Measurements from ENCODE around the gene TTC9B.
A peak's percentile ranks its signal among the peaks of the same experiment; 100 is the strongest.
"Not testable (repeated sequence)": the region's sequence is repeated elsewhere in the genome, so short reads cannot be mapped to it uniquely, and the experiment has no call there.

TTC9B gene

DNA sequence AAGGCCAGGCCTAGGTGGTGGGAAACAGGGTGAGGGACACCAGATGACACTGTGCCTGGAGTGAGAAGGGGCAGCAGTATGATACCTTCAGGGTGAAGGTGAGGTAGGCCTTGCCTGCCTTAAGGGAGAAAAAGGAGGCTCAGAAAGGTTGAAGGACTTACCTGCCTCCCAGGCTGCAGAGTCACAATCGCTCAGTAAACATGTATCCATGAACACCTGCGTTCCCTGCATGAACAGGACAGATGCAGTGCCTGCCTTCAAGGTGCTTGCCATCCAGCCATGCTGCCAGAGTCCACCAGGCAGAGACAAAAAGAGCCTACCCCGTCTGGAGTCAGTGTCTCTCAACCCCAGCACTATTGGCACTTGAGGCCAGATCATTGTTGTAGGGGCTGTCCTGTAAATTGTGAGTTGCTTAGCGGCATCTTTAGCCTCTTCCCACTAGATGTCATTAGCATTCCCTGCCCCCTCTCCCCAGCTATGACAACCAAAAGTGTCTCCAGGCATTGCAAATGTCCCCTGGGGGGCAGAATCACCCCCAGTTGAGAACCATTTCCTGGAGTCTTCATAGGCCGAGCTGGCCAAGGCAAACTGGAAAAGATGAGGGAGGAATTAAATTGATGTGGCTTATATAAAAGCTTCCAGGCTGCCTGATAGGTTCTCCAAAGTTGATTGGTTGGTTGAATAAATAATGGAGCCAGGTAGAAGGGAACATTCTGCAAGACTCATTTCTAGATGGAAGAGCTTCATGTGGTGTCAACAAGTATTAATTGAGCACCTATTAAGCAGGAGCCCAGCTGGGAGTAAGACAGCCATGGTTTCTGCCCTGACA lies 25.2 kb downstream of the TTC9B start:
- H3K36me3 ChIP-seq (ENCODE audit: control insufficient read depth, insufficient read depth, low read length) = no peaks in the 10 kb centered on the region
- H3K4me1 ChIP-seq (ENCODE audit: control insufficient read depth, insufficient read depth, low read length) = no peaks in the 10 kb centered on the region
- H3K27me3 ChIP-seq (ENCODE audit: control insufficient read depth, insufficient read depth, low read length) = no peaks in the 10 kb centered on the region
- H3K9me3 ChIP-seq (ENCODE audit: control insufficient read depth, insufficient read depth, low read length) = no peaks in the 10 kb centered on the region
- no peak overlapping the region for H3K4me3 ChIP-seq (ENCODE audit: low read length)
- no peak overlapping the region for H3K27ac ChIP-seq (ENCODE audit: low read length)
- no CpG with 5 or more reads among the region's 5 CpGs for WGBS (ENCODE audit: insufficient coverage, insufficient read length)
- no peak for DNase-seq (ENCODE audit: low read depth, low spot score)

- no peak for DNase-seq (ENCODE audit: low read depth, low spot score)
- H3K27ac ChIP-seq (ENCODE audit: low read length) = no peak overlapping the region
These were observed 26.1 kb downstream of the TTC9B start for GRCh38 chr19:40191836-40192646.

DNA sequence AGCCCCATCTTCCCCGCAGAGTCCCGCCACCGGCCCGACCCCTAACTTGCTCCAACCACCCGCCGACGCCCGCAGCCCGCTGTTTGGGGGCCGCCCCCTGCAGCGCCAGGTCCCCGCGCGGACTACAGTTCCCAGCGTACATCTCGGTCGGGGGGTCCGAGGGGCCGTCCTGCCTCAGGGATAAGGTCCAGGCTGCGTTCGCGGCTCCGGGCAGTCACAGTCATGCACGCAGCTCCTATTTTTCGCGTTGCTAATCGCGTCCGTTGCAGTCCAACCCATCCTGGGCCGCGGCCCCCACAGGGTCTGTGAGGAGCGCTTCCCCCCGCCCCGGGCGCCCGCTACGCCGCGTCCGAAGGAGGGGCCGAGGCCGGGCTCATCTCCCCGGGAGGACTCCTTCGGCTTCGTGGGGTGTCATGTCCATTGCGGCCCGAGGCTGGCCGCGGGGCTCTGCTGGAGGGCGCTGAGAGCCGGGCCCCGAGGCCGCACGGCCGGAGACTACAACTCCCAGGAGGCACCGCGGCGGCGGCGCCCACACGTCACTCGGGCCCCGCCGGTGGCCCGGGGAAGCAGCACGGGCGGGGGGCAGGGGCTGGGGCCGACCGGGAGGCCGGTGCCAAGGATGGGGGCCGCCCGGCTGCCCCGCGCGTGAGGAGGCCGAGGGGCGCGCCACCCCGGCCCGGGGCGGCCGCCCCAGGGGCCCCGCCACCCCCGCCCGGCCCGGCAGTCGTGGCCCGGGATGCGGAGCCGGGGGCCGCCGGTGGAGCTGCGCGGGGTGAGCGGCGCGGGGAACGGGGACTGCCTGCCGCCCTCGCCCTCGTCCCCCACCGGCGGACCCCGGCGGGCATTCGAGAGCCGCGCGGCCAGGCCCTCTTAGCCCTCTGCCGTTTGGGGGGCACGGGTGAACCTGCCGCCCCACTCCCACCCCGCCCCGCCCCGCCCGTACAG lies 27.0 kb downstream of the TTC9B start, which contains the start of gene MAP3K10:
Gene MAP3K10 (plus strand): TSS at position 536 of the 945 bp plus-strand sequence. CDS start 606 bp downstream, outside the sequence.
- peak within 1 kb of the TSS; percentile 98 for H3K4me3 ChIP-seq (ENCODE audit: low read length)
- H3K27ac ChIP-seq (ENCODE audit: low read length) = no peak within 1 kb of the TSS
- H3K9me3 ChIP-seq (ENCODE audit: control insufficient read depth, insufficient read depth, low read length) = no peaks in the 10 kb centered on the region
- H3K36me3 ChIP-seq (ENCODE audit: control insufficient read depth, insufficient read depth, low read length) = no peaks in the 10 kb centered on the region
- H3K27me3 ChIP-seq (ENCODE audit: control insufficient read depth, insufficient read depth, low read length) = no peaks in the 10 kb centered on the region
- WGBS (ENCODE audit: insufficient coverage, insufficient read length) = no CpG with 5 or more reads among the region's 116 CpGs
- H3K4me1 ChIP-seq (ENCODE audit: control insufficient read depth, insufficient read depth, low read length) = no peaks in the 10 kb centered on the region
- DNase-seq (ENCODE audit: low read depth, low spot score) = no peak

More at GRCh38 chr19:40191836-40192646, 26.1 kb downstream of the TTC9B start:
- H3K36me3 ChIP-seq (ENCODE audit: control insufficient read depth, insufficient read depth, low read length) = no peaks in the 10 kb centered on the region
- H3K4me1 ChIP-seq (ENCODE audit: control insufficient read depth, insufficient read depth, low read length) = no peaks in the 10 kb centered on the region
- H3K27me3 ChIP-seq (ENCODE audit: control insufficient read depth, insufficient read depth, low read length) = no peaks in the 10 kb centered on the region
- no CpG with 5 or more reads among the region's 62 CpGs for WGBS (ENCODE audit: insufficient coverage, insufficient read length)
- no peaks in the 10 kb centered on the region for H3K9me3 ChIP-seq (ENCODE audit: control insufficient read depth, insufficient read depth, low read length)
- H3K4me3 ChIP-seq (ENCODE audit: low read length) = peak overlapping the region; percentile 98

- Histone ChIP-seq H3K4me3 (ENCODE audit: low read length) (no peak overlapping the region), H3K4me1 (ENCODE audit: control insufficient read depth, insufficient read depth, low read length) (no peaks in the 10 kb centered on the region), H3K36me3 (ENCODE audit: control insufficient read depth, insufficient read depth, low read length) (no peaks in the 10 kb centered on the region), H3K9me3 (ENCODE audit: control insufficient read depth, insufficient read depth, low read length) (no peaks in the 10 kb centered on the region), H3K27ac (ENCODE audit: low read length) (no peak overlapping the region), H3K27me3 (ENCODE audit: control insufficient read depth, insufficient read depth, low read length) (no peaks in the 10 kb centered on the region)
- WGBS (ENCODE audit: insufficient coverage, insufficient read length) = no CpG with 5 or more reads among the region's 1 CpG
- DNase-seq (ENCODE audit: low read depth, low spot score) = no peak
These were observed 33.9 kb downstream of the TTC9B start for GRCh38 chr19:40184273-40184672.

GRCh38 chr19:40178756-40179155 lies 39.4 kb downstream of the TTC9B start:
- Histone ChIP-seq H3K4me1 (ENCODE audit: control insufficient read depth, insufficient read depth, low read length) (no peaks in the 10 kb centered on the region), H3K36me3 (ENCODE audit: control insufficient read depth, insufficient read depth, low read length) (no peaks in the 10 kb centered on the region), H3K4me3 (ENCODE audit: low read length) (no peak overlapping the region), H3K27me3 (ENCODE audit: control insufficient read depth, insufficient read depth, low read length) (no peaks in the 10 kb centered on the region), H3K9me3 (ENCODE audit: control insufficient read depth, insufficient read depth, low read length) (no peaks in the 10 kb centered on the region), H3K27ac (ENCODE audit: low read length) (no peak overlapping the region)
- no CpG with 5 or more reads among the region's 4 CpGs for WGBS (ENCODE audit: insufficient coverage, insufficient read length)
- DNase-seq (ENCODE audit: low read depth, low spot score) = no peak

DNA sequence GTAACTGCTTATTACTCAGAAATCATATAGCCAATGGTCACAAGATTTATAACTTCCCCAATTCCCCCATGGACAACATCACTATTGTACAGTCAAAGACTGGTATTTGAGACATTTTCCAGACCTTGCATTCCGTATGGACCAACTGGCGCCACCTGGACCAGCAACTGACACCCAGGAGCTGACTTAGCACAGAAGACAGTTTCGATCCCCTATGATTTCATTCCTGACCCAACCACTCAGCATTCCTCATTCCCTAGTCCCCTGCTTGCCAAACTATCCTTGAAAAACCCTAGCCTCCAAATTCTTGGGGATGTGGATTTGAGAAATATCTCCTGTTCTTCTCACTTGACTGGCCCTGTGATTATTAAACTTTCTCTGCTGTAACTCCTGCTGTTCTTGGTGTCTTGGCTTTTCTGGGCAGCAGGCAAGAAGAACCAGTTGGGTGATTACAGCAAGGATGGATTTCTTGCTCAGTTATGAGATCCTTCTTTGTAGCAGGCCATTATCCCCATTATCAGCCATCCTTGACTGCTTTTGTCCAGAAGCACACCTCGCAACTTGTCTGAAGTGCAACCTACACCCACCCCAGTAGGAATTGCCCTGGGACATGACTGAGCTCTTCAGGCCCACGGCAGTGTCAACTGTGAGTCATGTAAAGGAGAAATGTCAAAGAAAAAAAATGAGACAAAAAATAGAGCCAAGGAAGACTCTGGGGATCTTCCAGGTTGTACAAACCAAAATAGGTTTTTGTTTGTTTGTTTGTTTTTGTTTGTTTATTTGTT lies 40.7 kb downstream of the TTC9B start:
- Histone ChIP-seq H3K27me3 (ENCODE audit: control insufficient read depth, insufficient read depth, low read length) (no peaks in the 10 kb centered on the region), H3K27ac (ENCODE audit: low read length) (no peak overlapping the region), H3K4me3 (ENCODE audit: low read length) (no peak overlapping the region), H3K36me3 (ENCODE audit: control insufficient read depth, insufficient read depth, low read length) (no peaks in the 10 kb centered on the region), H3K4me1 (ENCODE audit: control insufficient read depth, insufficient read depth, low read length) (no peaks in the 10 kb centered on the region), H3K9me3 (ENCODE audit: control insufficient read depth, insufficient read depth, low read length) (no peaks in the 10 kb centered on the region)
- DNase-seq (ENCODE audit: low read depth, low spot score) = no peak
- WGBS (ENCODE audit: insufficient coverage, insufficient read length) = no CpG with 5 or more reads among the region's 5 CpGs

GRCh38 chr19:40175820-40176219 lies 42.4 kb downstream of the TTC9B start:
- H3K4me1 ChIP-seq (ENCODE audit: control insufficient read depth, insufficient read depth, low read length) = no peaks in the 10 kb centered on the region
- WGBS (ENCODE audit: insufficient coverage, insufficient read length) = no CpG with 5 or more reads among the region's 5 CpGs
- DNase-seq (ENCODE audit: low read depth, low spot score) = no peak
- no peaks in the 10 kb centered on the region for H3K9me3 ChIP-seq (ENCODE audit: control insufficient read depth, insufficient read depth, low read length)
- no peaks in the 10 kb centered on the region for H3K36me3 ChIP-seq (ENCODE audit: control insufficient read depth, insufficient read depth, low read length)
- no peak overlapping the region for H3K4me3 ChIP-seq (ENCODE audit: low read length)
- no peaks in the 10 kb centered on the region for H3K27me3 ChIP-seq (ENCODE audit: control insufficient read depth, insufficient read depth, low read length)
- no peak overlapping the region for H3K27ac ChIP-seq (ENCODE audit: low read length)

DNA sequence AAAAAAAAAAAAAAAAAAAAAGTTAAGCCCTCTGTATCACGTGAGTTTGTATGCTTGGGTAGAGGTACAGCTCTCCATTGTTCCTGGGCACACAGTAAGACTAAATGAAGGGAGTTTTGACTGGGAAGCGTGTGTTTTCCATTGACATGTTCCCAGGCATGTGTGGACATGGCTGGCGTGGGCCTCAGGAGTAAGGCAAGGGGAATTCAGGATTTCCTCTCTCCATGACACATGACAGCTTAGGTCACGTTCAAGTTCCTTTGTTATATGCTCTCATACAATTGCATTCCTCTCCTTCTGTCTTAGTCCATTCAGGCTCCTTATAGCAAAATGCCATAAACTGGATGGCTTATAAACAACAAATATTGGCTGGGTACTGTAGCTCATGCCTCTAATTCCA lies 44.1 kb downstream of the TTC9B start:
- no peaks in the 10 kb centered on the region for H3K9me3 ChIP-seq (ENCODE audit: control insufficient read depth, insufficient read depth, low read length)
- no peaks in the 10 kb centered on the region for H3K36me3 ChIP-seq (ENCODE audit: control insufficient read depth, insufficient read depth, low read length)
- H3K4me1 ChIP-seq (ENCODE audit: control insufficient read depth, insufficient read depth, low read length) = no peaks in the 10 kb centered on the region
- no peak overlapping the region for H3K27ac ChIP-seq (ENCODE audit: low read length)
- WGBS (ENCODE audit: insufficient coverage, insufficient read length) = no CpG with 5 or more reads among the region's 4 CpGs
- DNase-seq (ENCODE audit: low read depth, low spot score) = no peak
- no peaks in the 10 kb centered on the region for H3K27me3 ChIP-seq (ENCODE audit: control insufficient read depth, insufficient read depth, low read length)
- H3K4me3 ChIP-seq (ENCODE audit: low read length) = no peak overlapping the region

DNA sequence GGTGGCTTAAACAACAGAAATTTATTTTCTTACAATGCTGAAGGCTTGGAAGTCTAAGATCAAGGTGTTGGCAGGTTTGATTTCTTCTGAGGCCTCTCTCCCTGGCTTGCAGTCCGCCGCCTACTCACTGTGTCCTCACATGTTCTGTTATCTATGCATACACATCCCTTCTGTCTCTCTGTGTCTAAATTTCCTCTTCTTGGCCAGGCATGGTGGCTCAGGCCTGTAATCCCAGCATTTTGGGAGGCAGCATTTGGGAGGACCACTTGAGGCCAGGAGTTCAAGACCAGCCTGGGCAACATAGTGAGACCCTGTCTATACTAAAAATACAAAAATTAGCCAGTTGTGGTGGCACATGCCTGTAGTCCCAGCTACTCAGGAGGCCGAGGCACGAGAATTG lies 46.9 kb downstream of the TTC9B start:
- H3K27me3 ChIP-seq (ENCODE audit: control insufficient read depth, insufficient read depth, low read length); DNase-seq (ENCODE audit: low read depth, low spot score); H3K27ac ChIP-seq (ENCODE audit: low read length); H3K4me3 ChIP-seq (ENCODE audit: low read length); H3K4me1 ChIP-seq (ENCODE audit: control insufficient read depth, insufficient read depth, low read length); H3K9me3 ChIP-seq (ENCODE audit: control insufficient read depth, insufficient read depth, low read length); H3K36me3 ChIP-seq (ENCODE audit: control insufficient read depth, insufficient read depth, low read length): not testable (repeated sequence)
- WGBS (ENCODE audit: insufficient coverage, insufficient read length) = no CpG with 5 or more reads among the region's 4 CpGs

Data from iPS DF 6.9 (cell line).